ENCODE measurements around the gene TAF6L. TPM values are rescaled to one million over a fixed set of nuclear protein-coding genes. Genes with fewer than 3 reads are reported as not detected.
"Not testable (repeated sequence)": the region's sequence is repeated elsewhere in the genome, so short reads cannot be mapped to it uniquely, and the experiment has no call there.

TAF6L gene
- total and polyA plus RNA-seq, 8 donors = 4.6 to 35.0 (median 12.6) TPM

DNA sequence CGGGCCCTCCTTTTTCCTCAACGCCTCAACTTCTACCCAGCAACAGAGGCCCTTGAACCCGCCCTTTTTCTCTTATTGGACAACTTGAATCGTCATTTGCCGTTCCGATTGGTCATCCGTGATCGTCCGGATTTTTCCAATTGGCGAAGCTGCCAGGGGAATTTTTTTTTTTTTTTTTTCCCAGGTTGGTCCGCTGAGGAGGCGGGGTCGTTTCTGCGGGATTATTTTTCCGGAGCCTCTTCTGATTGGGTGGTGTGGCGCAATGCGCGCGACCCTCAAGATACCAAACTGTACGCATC is 43.4 kb upstream of the TAF6L start:
- Histone ChIP-seq H3K4me3 (peak overlapping the region; percentile 88 to 99 (median 93)), H3K27me3 (no peaks in the 10 kb centered on the region), H3K36me3 (peaks cover 17 to 35% (median 29%) of the 10 kb centered on the region in 4 donors), H3K9me3 (no peaks in the 10 kb centered on the region), H3K27ac (peak overlapping the region; percentile 90 to 99 (median 95)), H3K4me1 (peaks cover 35 to 72% (median 57%) of the 10 kb centered on the region in 4 donors)
- 0 to 1% (median 0%) methylated on average over 20 of the region's 20 CpGs for WGBS, 5 donors
- intact Hi-C loops (cut with DNase I; ENCODE audit: low total_unique reads) = no loop called here
- DNase-seq = peak; percentile 86 to 98
- TF ChIP-seq POLR2AphosphoS5 (IDR thresholded peaks at IDR 0.05) (no peak), POLR2A (IDR thresholded peaks at IDR 0.05) (no peak), EP300 (IDR thresholded peaks at IDR 0.05) (no peak)
- TF ChIP-seq, protein P1, sequence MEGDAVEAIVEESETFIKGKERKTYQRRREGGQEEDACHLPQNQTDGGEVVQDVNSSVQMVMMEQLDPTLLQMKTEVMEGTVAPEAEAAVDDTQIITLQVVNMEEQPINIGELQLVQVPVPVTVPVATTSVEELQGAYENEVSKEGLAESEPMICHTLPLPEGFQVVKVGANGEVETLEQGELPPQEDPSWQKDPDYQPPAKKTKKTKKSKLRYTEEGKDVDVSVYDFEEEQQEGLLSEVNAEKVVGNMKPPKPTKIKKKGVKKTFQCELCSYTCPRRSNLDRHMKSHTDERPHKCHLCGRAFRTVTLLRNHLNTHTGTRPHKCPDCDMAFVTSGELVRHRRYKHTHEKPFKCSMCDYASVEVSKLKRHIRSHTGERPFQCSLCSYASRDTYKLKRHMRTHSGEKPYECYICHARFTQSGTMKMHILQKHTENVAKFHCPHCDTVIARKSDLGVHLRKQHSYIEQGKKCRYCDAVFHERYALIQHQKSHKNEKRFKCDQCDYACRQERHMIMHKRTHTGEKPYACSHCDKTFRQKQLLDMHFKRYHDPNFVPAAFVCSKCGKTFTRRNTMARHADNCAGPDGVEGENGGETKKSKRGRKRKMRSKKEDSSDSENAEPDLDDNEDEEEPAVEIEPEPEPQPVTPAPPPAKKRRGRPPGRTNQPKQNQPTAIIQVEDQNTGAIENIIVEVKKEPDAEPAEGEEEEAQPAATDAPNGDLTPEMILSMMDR (IDR thresholded peaks at IDR 0.05) = no peak

DNA sequence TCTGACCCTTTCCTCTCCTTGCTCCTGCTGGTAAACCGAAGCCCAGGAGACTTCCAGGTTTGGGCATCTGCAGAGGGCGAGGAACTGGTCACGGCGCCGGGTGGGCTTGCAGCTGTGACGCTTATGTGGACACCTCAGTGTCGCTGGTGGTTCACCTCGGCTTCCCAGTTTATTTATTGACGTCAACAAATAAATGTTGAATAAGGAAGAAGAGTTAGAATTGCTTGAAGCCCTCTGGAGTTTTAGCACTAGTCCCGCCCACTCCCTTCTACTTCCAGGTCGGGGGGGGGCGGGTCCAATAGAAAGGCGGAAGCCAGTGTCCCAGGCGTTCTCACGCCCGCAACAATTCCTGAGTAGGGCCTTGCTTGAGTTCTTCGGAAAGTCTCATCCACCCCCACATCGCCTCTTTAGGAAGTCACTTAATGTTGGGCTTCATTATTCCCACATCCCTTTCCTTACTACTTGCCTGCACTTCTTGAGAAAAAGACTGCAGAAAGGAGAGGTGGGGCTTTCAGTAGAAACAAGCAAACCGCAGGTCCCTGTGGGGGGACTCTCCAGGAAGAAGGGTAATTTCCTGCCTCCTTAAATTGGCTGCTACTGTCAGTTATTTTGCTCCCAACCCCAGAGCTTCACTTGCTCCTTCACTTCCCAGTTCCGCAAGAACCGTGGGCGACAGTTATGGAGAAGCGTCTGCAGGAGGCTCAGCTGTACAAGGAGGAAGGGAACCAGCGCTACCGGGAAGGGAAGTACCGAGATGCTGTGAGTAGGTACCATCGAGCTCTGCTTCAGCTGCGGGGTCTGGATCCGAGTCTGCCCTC is 42.8 kb upstream of the TAF6L start, which contains the start of gene TTC9C:
TSS of gene TTC9C (plus strand) at position 316 of the 818 bp plus-strand sequence. CDS start at position 679, 363 bp downstream.
- Histone ChIP-seq H3K9me3 (no peaks in the 10 kb centered on the region), H3K36me3 (peaks cover 14 to 35% (median 29%) of the 10 kb centered on the region in 4 donors), H3K27ac (peak within 1 kb of the TSS; percentile 90 to 99 (median 95)), H3K4me1 (peaks cover 35 to 72% (median 54%) of the 10 kb centered on the region in 4 donors), H3K4me3 (peak within 1 kb of the TSS; percentile 88 to 99 (median 93)), H3K27me3 (no peaks in the 10 kb centered on the region)
- DNase-seq = peak; percentile 90 to 95
- peak in 2 of 3 donors; percentile 72 to 91 for TF ChIP-seq POLR2AphosphoS5 (IDR thresholded peaks at IDR 0.05)
- TF ChIP-seq EP300 (IDR thresholded peaks at IDR 0.05) = no peak
- TF ChIP-seq, protein P1 (IDR thresholded peaks at IDR 0.05) = no peak
- TF ChIP-seq POLR2A (IDR thresholded peaks at IDR 0.05) = peak in 1 of 4 donors; percentile 21
- intact Hi-C loops (cut with DNase I; ENCODE audit: low total_unique reads) = no loop called here
- 0 to 1% (median 0%) methylated on average over 28 to 29 of the region's 29 CpGs for WGBS, 5 donors

DNA sequence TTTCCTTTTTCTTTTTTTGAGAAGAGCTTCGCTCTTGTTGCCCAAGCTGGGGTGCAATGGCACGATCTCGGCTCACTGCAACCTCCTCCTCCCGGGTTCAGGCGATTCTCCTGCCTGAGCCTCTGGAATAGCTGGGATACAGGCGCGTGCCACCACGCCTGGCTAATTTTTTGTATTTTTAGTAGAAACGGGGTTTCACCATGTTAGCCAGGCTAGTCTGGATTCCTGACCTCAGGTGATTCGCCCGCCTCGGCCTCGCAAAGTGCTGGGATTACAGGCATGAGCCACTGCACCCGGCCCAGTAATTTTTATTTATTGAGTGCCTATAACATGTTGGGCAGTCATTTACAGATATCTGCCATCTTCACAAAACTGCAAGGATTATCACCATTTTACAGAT is 41.1 kb upstream of the TAF6L start:
- H3K9me3 ChIP-seq; H3K27me3 ChIP-seq; intact Hi-C loops (cut with DNase I; ENCODE audit: low total_unique reads); DNase-seq: not testable (repeated sequence)
- H3K4me1 ChIP-seq = peaks cover 20 to 61% (median 38%) of the 10 kb centered on the region in 4 donors
- WGBS, 5 donors = 70 to 82% (median 77%) methylated on average over 14 of the region's 14 CpGs
- H3K4me3 ChIP-seq = peak overlapping the region; percentile 88 to 99 (median 93)
- H3K27ac ChIP-seq = peak overlapping the region in 3 of 5 donors; percentile 90 to 95 (median 94)
- peaks cover 20 to 43% (median 37%) of the 10 kb centered on the region in 4 donors for H3K36me3 ChIP-seq

DNA sequence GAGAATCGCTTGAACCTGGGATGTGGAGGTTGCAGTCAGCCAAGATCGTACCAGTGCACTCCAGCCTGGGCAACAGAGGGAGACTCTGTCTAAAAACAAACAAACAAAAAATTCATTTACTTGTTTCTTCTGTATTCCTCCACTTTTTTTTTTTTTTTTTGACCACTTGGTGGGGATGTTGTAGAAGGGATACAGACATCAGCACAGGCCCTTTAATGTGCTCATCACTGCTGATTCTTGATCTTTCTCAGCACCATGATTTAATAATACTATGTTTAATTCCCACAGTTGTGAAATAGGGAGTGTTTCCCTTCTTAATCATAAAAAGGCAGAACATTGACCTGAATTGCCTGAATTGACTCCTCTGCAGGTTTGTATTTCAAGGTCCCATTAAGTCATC is 38.4 kb upstream of the TAF6L start:
- Histone ChIP-seq H3K4me3 (no peak overlapping the region), H3K27ac (no peak overlapping the region), H3K4me1 (peaks cover 16 to 48% (median 28%) of the 10 kb centered on the region in 4 donors), H3K27me3 (no peaks in the 10 kb centered on the region), H3K9me3 (no peaks in the 10 kb centered on the region), H3K36me3 (peaks cover 39 to 70% (median 65%) of the 10 kb centered on the region in 4 donors)
- intact Hi-C loops (cut with DNase I; ENCODE audit: low total_unique reads) = no loop called here
- WGBS, 5 donors = 67 to 83% (median 79%) methylated on average over 2 of the region's 2 CpGs
- TF ChIP-seq, protein P1 (IDR thresholded peaks at IDR 0.05) = no peak
- TF ChIP-seq EP300 (IDR thresholded peaks at IDR 0.05) (no peak), POLR2A (IDR thresholded peaks at IDR 0.05) (no peak), POLR2AphosphoS5 (IDR thresholded peaks at IDR 0.05) (no peak)
- peak in 1 of 2 donors; percentile 16 for DNase-seq

DNA sequence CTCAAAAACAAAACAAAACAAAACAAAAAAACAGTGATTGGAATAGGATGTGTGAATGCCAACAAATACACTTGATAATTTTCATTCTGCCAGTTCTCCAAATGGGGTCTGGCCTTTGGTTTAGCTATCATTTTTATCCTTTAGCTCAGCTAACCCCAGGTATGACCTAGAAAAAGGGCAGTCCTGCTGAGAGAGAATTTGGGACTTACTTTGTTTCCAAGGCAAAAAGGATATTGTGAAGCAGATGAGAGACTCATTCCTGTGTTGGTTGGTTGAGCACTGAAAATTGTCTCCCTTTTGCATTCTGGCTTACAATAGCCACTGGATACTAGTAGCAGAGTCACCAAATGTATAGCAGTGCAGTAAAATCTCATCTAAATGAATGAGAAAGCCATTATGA is 34.0 kb upstream of the TAF6L start:
- no peak overlapping the region for H3K27ac ChIP-seq
- peaks cover 0 to 18% (median 3%) of the 10 kb centered on the region in 4 donors for H3K4me1 ChIP-seq
- peaks cover 56 to 98% (median 95%) of the 10 kb centered on the region in 4 donors for H3K36me3 ChIP-seq
- TF ChIP-seq, protein P1 (IDR thresholded peaks at IDR 0.05) = no peak
- TF ChIP-seq EP300 (IDR thresholded peaks at IDR 0.05) = no peak
- TF ChIP-seq POLR2A (IDR thresholded peaks at IDR 0.05) = no peak
- TF ChIP-seq POLR2AphosphoS5 (IDR thresholded peaks at IDR 0.05) = no peak
- no peaks in the 10 kb centered on the region for H3K9me3 ChIP-seq
- no peak overlapping the region for H3K4me3 ChIP-seq
- intact Hi-C loops (cut with DNase I; ENCODE audit: low total_unique reads) = no loop called here
- DNase-seq = no peak
- H3K27me3 ChIP-seq = no peaks in the 10 kb centered on the region

Measured in stomach (tissue), 9 donors.